CD4-positive, alpha-beta T cell treated with Interleukin-17A for 1 hour (primary cell): ENCODE measurements around the gene C16orf54.
"Not testable (repeated sequence)": the region's sequence is repeated elsewhere in the genome, so short reads cannot be mapped to it uniquely, and the experiment has no call there.

Experiments used
- DNase-seq: peaks from one replicate; pipeline ENCODE4 v3.0.0-alpha.2; 2020

The C16orf54 gene

DNA sequence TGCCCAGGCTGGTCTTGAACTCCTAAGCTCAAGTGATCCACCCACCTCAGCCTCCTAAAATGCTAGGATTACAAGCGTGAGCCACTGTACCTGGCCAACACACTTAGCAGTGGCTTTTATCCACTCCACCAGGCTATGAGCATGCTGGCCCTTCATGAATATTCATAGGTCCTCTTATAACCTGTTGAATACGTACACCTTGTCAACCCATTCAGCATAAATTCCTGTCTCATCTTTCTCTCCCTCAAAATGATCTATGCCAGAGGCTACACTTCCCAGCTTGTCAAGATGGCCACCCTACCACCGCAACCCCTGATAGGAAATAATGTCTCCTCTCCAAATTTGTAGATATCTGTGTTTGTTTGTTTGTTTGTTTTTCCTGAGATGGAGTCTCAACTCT is 21.3 kb upstream of the C16orf54 start:
- DNase-seq, result no peak

DNA sequence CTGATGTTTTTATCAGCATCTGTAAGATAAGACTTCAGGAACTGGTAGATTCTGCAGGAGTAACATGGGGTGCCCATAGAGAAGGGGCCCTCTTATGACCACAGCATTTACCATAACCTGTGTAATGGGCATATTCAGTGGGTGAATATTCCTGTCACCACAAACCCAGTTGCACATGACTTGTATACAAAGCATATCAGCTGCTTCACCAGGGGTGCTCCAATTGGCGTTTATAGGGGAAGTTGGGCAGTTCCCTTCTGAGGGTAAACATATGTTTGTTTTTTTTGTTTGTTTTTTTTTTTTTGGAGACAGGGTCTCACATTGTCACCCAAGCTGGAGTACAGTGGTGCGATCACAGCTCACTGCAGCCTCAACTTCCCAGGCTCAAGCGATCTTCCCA is 20.8 kb upstream of the C16orf54 start:
- no peak for DNase-seq

GRCh38 chr16:29765167-29766032 is 19.6 kb upstream of the C16orf54 start:
- no peak for DNase-seq

GRCh38 chr16:29763326-29763725 is 17.5 kb upstream of the C16orf54 start:
- no peak for DNase-seq

DNA sequence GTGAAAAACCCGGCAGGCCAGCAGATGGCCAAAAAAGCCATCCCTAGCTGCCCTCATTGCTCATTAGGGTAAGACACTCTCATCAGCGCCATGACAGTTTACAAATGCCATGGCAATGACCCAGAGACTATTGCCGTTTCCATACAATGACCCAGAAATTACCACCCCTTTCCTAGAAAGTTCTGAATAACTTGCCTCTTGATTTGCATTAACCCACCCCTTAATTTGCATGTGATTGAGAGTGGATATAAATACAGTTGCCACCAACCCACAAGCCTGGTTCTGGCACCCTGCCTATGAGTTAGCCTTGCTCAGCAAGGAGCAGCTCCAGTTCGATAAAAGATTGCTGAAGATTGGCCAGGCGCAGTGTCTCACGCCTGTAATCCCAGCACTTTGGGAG is 16.1 kb upstream of the C16orf54 start:
- DNase-seq, result no peak

- not testable (repeated sequence) for DNase-seq
These were observed 15.5 kb upstream of the C16orf54 start for GRCh38 chr16:29761280-29761651.

DNA sequence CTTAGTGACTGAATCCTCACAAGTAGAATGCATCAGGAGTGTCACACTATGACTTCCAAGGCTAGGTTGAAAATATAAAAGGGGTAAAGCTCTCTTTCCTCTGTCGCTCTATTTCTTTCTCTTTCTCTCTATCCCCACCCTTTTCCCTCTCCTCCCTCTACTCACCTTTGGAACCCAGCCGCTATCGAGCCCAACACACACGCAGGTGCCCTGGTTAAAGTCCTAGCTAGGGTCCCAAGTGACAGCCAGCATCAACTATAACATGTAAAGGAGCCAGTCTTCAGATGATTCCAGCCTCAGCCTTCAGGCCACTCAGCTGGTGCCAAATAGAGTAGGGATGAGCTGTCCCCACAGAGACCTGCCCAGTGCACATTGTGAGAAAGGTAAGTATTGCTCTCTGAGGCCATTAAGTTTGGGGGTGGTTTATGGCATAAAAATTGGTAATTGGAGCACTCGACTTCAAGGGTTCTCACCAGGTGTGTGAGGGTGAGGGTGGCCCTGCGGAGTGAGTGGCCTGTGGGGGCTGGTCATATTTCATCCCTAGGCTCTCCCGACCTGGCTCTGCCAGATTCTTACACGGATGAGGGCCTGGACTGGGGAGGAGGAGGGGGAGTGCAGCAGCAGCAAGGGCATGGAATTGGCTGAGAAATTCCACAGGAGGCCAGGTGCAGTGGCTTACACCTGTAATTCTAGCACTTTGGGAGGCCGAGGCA is 14.9 kb upstream of the C16orf54 start:
- no peak for DNase-seq

DNA sequence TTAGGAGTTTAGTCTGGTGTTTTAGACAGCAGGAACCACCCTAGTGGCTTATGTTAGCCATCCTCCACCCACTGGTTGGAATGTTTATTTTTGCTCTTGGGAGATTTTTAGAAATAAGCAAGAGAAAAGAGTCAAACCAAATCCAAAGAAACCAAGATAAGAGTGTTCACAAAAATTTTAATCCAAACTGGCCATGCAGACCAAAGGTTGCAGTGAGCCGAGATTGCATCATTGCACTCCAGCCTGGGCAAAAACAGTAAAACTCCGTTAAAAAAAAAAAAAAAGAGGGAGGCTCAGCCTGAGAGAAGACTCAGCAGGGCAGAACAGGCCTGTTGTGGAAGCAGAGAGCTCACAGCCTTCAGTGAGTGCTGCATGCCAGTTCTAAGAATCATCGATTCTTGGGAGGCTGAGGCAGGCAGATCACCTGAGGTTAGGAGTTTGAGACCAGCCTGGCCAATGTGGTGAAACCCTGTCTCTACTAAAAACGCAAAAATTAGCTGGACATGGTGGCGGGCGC is 12.2 kb upstream of the C16orf54 start:
- DNase-seq, result no peak

DNA sequence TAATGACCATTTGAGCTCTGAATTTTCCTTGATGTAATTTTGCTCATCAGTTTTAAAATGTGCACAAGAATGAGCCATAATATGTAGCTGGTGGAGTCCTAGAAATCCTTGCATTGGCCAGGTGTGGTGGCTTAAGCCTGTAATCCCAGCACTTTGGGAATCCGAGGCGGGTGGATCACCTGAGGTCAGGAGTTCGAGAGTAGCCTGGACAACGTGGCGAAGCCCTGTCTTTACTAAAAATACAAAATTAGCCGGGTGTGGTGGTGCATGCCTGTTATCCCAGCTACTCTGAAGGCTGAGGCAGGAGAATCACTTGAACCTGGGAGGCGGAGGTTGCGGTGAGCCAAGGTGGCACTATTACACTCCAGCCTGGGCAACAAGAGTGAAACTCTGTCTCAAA is 11.3 kb upstream of the C16orf54 start:
- not testable (repeated sequence) for DNase-seq

GRCh38 chr16:29756654-29757053 is 10.9 kb upstream of the C16orf54 start:
- no peak for DNase-seq

DNA sequence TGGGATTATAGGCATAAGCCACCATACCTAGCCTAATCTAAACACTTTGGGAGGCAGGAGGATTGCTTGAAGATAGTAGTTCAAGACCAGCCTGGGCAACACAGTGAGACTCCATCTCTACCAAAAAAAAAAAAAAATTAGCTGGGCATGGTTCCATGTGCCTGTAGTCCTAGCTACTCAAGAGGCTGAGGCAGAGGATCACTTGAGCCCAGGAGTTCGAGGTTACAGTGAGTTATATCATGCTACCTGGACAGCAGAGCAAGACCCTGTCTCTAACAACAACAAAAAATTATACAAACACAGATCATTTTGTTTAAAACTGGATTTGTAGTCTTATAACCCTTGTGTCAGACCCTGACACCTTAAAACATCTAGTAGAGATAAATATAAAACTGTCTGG is 7.7 kb upstream of the C16orf54 start:
- DNase-seq, result no peak

DNA sequence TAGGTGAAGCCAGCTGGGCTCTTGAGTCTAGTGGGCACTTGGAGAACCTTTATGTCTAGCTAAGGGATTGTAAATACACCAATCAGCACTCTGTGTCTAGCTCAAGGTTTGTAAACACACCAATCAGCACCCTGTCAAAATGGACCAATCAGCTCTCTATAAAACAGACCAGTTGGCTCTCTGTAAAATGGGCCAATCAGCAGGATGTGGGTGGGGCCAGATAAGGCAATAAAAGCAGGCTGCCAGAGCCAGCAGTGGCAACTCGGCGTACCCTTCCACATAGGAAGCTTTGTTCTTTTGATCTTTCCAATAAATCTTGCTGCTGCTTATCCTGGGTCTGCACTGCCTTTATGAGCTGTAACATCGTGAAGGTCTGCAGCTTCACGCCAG is 3.0 kb upstream of the C16orf54 start:
- not testable (repeated sequence) for DNase-seq

DNA sequence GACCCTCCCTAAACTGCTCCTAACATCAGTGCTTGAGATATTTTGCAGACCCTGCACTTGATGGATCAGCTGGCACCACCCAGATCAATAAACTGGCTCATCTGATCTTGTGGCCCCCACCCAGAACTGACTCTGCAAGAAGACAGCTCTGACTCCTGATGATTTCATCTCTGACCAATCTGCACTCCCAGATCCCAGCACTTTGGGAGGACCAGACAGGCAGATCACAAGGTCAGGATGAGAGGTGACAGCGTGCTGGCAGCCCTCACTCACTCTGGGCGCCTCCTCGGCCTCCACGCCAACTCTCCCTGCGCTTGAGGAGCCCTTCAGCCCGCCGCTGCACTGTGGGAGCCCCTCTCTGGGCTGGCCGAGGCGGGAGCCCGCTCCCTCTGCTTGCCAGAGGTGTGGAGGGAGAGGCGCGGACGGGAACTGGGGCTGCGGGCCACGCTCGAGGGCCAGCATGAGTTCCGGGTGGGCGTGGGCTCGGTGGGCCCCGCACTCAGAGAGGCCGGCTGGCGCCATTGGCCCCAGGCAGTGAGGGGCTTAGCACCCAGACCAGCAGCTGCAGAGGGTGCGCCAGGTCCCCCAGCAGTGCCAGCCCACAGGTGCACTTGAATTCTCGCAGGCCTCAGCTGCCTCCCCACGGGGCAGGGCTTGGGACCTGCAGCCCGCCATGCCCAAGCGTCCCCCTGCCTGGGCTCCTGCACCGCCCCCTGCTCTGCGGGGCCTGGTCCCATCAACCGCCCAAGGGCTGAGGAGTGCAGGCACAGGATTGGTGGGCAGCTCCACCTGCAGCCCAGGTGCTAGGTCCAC is 2.4 kb upstream of the C16orf54 start:
- no peak for DNase-seq

- DNase-seq, result peak; percentile 47
These were observed 728 bp upstream of the C16orf54 start for GRCh38 chr16:29746518-29746917.

GRCh38 chr16:29745121-29745852 is 503 bp downstream of the C16orf54 start:
- peak; percentile 75 for DNase-seq

DNA sequence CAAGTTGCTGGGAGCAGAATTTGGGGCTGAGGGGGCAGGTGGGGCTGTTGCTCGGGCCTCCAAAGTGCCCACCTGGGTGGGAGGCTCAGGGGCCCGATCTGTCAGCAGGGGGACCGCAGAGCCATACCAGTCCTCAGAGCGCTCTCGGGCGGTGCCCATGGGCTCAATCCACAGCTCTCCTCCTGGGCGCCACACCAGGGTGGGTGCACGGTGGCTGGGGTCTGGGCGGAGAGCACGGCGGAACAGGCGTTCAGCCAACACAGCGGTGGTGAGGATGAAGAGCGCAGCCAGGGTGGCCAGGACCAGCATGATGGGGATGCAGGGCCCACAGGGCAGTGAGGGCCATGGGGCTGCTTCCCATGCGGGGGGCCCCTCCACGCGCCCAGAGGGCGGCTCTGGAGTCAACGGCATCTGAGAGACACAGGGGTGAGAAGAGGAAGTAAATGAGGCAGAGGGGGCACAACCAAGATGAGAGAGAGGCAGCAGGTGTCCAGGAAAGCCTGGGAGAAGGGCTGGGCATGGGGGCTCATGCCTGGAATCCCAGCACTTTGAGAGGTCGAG is 1.2 kb downstream of the C16orf54 start:
- DNase-seq, result peak; percentile 30

- DNase-seq, result peak; percentile 80
These were observed 1.8 kb downstream of the C16orf54 start for GRCh38 chr16:29743827-29744531.

DNA sequence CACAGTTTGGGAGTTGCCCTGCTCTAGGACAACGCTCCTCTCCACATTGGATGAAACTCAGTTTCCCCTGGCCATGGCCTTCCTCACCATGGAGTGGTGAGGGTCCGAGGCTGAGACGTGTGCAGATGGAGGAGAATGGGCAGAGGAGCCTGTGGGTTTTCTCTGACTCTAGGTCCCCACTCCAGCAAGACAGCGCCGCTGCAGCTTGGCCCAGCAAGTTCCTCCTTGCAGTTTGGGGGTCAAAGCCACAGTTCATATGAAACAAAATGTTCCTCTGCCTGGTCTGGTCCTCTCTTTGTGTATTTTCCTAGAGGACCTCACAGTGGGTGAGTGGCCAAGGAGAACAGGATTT is 2.3 kb downstream of the C16orf54 start:
- no peak for DNase-seq

DNA sequence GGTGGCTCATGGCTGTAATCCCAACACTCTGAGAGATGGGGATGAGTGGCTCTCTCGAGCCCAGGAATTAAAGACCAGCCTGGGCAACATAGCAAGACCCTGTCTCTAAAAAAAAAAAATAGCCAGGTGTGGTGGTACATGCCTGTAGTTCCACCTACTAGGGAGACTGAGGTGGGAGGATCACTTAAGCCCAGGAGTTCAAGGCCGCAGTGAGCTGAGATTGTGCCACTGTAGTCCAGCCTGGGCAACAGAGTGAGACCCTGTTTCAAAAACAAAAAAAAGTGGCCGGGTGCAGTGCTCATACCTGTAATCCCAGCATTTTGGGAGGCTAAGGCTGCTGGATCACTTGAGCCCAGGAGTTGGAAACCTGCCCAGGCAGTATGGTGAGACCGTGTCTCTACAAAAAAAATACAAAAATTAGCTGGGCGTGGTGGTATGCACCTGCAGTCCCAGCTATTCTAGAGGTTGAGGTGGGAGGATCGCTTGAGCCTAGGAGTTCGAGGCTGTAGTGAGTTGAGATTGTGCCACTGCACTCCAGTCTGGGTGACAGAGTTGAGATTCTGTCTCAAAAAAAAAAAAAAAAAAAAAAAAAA is 3.0 kb downstream of the C16orf54 start:
- DNase-seq, result no peak

GRCh38 chr16:29740630-29741015 is 5.2 kb downstream of the C16orf54 start:
- DNase-seq, result not testable (repeated sequence)
